Hematopoietic multipotent progenitor cell treated with erythropoietin and hydrocortisone succinate and interleukin-3 and kit ligand, for 6 days (in vitro differentiated cells): ENCODE measurements around the gene TRIP6.
A peak's percentile ranks its signal among the peaks of the same experiment; 100 is the strongest.
"Not testable (repeated sequence)": the region's sequence is repeated elsewhere in the genome, so short reads cannot be mapped to it uniquely, and the experiment has no call there.

ENCODE experiments used
- DNase-seq: peaks from one replicate; pipeline ENCODE4 v3.0.0-alpha.2; 2015

Gene TRIP6

DNA sequence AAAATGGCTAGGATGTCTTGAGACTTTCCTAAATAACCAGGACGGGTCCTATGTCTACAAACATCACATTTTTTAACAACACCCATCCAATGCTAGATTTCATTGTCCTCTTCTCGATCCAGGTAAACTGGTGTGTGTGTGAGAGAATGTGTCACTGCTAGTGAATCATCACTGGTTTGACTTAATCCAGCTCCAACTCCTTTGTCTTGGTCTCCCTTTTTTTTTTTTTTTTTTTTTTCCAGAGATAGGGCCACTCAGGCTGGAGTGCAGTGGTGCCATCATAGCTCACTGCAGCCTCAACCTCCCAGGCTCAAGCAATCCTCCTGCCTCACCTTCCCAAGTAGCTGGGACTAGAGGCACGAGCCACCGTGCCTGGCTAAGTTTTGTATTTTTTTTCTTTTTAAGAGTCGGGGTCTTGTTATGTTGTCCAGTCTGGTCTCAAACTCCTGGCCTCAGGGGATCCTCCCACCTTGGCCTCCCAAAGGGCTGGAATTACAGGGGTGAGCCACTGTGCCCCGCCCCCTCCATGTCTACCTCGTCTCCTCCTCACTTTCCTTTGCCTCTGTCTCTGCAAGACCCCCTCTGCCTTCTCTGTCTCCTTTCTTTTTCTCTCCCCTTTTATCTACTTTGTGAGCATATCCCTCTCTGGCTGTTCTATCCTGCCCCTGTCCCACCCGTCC is 24.5 kb downstream of the TRIP6 start:
- no peak for DNase-seq

DNA sequence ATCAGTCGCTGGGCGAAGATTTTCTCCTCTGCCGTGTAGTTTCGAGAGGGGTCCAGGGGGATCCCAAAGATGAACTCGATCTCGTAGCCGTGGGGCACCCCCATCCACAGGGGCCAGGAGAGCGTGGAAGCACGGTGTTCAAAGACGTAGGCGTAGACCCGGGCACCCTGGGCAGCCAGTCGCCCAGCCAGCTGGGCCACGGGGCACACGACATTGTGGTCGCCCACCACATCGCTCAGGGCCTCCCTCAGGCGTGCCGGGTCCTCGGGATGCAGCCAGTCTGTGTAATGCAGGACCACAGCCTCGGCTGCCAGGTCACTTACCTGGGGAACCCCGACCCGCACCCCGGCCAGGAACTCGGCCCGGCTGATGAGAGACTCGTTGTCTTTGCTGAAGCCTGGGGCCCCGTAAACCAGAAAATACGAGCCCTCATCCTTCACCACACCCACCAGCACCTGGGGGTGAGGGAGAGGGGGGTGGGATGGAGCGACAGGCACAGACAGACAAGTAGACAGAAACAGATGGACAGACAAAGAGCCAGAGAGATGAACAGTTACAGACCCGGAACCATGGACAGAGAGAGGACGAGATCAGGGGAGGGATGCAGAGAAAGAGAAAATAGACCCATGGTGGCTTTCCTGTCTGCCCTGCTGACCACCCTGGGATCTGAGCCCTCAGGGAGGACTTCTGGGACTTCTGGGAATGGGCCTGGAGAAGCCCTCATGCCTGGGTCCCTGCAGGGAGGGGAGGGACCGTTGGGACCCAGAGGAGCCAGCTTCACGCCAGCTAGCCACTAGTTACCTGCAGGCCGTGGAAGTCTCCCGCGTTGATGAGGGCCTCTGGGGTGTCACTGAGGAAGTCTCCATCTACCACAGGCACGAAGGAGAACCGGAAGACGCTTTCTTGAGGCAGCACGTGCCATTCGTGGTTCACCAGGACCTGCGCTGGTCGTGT is 25.5 kb downstream of the TRIP6 start:
- DNase-seq, result no peak

DNA sequence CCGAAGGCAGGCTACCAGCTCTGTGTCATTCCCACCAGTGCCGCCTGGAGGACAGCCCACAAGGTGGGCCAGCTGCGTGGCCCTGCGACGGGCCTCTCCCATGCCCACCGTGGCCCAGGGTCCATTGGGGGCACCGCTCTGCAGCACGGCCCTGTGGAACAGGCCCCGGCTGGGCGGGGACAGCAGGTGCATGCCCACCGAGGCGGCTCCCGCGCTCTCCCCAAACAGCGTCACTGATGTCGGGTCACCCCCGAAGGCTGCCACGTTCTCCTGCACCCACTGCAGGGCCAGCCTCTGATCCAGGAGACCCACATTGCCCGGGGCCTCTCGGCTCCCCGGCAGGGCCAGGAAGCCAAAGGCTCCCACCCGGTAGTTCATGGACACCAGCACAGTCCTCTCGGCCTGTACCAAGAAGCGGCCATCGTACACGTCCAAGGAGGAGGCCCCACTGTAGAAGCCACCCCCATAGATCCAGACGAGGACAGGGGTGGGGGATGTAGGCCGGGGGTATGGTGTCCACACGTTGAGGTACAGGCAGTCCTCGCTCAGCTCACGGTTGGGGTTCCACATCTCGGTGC is 26.2 kb downstream of the TRIP6 start:
- DNase-seq, result no peak

DNA sequence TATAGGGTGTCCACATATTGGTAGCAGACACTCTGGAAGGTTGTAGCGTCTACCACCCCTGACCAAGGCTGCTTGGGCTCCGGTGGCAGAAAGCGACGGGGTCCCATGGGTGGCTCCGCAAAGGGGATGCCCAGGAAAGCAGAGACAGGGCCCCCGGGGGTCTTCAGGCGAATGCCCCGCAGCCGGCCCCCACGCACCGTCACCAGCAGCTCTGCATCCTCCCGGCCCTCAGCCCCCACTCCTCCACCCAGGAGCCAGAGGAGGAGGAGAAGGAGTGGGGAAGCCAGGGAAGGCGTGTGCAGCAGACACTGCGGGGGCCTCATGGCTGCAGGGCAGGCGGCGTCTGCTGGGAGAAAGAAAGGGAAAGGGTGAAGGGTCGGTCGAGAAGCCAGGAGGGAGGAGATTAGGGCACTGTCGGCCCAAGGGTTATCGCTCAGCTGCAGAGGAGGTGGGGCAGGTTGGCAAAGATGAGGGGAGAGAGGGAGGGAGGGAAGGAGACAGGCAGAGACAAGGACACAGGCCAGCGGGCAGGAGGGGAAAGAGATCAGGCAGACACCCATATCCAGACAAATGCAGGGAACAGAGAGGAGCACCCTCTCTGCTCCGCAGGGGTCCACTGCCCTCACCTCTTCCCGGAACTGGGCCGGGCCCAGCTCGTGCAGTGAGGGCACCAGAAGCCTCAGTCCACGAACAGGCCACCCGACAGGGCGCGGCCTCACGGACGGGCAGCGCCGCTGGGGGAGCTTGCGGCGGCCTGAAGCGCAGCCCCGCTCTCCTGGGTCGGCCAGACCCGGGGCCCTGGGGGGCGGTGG is 26.9 kb downstream of the TRIP6 start:
- DNase-seq, result peak; percentile 91

DNA sequence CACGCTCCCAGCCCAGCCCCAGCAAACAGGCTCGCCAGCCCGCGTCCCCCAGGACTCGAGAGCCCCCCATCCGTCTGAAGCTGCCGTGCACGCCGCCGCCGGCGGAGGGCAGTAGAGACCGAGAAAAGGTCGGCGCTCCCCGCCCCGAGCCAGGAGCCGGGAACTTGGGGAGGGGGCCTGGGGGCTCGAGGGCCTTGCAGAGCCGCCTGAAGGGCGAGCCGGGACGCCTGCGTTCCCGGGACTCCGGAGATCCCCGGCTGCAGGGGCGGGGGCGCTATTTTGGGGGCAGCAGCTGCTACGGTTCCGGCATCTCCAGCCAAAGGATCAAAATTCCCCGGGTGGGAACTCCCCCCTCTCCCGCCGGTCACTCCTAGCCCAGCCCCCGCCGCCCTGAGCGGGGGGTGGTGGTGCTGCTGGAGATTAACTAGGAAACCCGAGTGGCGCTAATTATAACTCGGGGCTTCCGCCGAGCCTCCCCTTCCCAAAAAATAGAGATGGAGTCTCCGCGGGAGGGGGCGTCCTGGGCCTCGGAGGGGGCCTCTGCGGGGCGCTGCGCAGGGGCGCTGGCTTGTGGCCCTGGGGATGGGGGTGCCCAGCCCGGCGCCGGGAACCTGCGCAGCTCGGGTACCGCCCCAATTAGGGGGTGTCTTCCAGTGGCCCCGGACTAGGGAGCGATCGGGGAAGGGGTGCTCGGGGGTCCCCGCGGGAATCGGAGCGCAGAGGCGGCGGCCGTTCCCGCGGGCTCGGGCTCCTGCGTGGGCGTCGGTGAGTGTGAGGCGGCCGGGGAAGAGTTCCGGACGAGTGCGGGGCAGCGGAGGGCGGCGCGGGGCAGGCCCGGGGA is 27.9 kb downstream of the TRIP6 start:
- DNase-seq, result peak; percentile 61

DNA sequence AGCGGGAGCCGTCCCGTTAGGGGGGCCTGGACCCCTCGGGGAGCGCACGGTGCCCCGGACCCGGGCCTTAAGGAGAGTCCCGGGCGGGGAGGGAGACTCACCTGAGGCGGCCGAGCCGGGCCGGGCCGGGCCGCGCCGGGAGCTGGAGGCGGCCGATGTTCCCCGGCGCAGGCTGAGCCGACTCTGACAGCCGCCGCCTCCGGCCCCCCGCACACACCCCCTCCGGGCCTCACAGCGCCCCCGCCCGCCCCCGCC is 28.4 kb downstream of the TRIP6 start, which contains the start of gene ACHE:
Gene ACHE (minus strand): TSS at position 188 of the 255 bp plus-strand sequence. CDS start 1,656 bp downstream, outside the sequence.
- DNase-seq, result no peak

DNA sequence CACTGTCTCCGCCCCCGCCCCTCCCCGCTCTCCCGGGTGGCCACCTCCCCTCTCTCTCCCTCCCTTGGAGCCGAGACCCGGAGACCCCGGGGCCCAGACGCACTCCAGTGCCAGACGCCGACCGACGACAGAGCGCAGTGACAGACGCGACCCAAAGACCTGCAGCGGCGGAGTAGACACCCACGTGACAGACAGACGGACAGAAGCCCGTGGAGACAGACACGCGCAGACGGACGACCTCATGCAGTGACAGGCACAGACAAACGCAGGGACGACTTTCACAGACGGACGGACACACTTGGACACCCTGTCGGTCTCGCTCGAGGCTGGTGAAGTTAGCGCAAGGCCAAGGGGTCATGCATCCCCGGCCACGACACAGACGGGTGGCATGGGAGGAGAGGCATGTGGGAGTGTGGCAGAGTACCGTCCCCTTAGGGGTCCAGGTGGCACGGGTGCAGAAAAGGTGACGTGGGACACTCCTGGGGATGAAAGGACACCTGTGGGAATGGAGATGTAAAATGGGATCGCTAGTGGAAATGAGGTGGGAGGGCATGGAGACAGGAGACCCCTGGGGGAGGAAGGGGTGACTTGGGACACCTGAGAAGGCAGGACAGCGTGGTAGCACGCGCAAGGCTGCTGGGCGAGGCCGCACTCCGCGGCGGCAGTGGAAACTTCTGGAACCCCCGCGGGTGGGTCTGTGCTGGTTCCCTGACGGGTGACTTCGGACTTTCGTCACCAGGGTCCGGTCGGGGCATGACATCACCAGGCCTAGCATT is 29.0 kb downstream of the TRIP6 start:
- DNase-seq, result peak; percentile 66

DNA sequence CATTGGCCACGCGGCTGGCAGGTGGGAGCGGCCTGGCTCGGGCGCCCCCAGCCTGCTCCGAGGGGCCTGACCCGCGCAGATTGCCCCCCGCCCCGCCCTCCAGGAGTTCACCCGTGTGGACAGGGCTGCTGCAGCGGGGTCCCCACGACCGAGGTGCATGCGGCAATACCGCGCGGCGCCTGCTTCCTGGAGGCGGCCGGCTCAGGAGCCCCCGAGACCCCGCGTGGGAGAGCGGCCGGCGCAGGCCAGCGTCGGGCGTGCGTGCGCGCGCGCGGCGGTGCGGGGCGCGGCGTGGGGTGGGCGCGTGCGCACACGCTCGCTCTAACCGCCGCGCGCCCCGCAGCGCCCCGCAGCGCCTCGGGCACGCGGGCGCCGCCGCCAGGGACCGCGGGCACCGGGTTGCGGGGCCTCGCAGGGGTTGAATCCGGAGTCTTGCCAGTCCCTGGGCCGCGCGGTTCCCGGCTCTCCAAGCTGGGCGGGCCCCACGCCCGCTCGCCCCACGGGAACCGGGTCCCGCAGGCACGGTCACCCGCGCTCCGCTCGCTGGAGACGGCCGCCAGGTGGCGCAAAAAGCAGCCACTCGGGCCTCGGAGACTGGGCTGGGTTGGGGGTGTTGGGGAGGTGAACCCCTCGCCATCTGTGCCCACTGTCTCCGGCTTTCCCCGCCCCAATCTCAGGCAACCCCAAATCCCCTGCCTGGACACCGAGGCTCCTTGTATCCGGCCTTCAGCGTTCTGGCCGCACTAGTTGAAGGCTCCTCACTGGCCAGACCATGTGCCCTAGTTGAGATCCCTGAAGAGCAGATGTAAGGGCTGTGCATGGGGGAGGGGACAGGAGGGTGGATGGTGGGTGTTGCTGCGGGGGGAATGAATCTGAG is 29.8 kb downstream of the TRIP6 start:
- DNase-seq, result peak; percentile 62

DNA sequence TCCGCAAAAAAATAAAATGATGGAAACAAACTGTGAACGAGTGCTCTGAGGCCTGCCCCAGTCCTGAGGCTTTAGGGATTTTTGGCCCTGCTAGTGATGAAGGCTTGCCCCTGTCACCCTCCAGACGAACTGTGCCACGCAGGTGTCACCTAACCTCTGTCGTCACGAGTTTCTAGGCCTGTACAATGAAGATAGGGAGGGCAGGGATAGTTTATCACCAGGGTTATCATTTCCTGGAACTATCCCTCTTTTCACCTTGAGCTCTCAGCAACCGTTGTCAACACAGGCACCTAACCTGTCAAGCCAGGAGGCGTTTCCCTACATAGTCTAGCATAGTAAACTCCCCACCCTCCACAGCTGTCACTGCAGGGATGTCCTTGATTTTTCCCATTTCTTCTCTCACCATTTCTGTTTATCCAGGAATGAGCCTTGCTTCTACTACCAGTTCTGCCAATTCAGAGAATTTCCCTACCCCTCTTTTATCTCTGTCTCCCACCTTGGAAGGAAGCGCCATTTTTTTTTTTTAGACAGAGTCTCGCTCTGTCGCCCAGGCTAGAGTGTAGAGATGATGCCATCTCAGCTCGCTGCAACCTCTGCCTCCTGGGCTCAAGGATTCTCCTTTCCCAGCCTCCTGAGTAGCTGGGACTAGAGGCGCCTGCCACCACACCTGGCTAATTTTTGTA is 30.7 kb downstream of the TRIP6 start:
- DNase-seq, result peak; percentile 51

DNA sequence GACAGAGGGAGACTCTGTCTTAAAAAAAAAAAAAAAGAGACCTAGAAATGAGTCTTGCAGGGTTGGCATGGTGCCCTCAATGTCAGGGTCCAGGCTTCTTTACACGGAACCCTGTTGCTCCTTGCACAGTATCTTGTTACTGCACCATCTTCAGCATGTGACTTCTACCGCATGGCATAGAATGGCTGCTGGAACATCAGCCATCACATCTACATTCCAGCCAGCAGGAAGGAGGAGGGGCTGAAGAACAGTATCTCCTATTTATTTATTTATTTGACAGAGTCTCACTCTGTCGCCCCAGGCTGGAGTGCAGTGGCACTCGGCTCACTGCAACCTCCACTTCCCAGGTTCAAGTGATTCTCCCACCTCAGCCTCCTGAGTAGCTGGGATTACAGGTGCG is 32.2 kb downstream of the TRIP6 start:
- no peak for DNase-seq

DNA sequence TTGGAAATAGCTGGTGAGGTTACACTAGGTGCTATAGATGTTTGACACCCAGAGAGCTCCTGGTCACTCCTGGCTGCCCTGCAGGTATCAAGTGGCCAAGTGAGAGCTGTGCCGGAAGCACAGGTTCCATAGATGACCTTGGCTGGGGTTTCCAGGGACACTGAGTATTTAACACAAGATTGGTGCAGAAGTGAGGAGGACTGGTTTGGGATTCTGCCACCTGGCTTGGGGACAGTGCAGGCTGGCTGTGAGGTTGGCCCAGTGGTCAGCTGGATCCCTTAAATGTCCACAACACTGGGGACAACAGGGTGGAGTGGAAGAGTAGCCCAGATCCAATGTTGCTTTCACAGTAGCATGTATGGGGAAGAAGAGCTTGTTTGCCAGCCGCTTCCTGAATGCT is 33.8 kb downstream of the TRIP6 start:
- no peak for DNase-seq

DNA sequence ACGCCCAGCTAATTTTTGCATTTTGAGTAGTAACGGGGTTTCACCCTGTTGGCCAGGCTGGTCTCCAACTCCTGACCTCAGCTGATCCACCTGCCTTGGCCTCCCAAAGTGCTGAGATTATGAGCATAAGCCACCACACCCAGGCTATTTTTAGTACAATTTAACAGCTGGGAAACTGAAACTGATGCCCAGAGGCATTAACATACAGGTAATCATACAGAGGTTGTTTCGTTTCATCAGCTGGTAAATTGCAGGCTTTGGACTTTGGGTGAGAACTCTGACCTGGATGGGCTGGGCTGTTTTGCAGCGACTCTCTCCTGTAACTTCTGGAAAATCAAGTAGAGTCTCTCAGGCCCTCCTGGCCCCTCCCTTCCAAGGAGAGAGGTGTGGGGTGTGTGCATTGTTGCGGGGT is 34.7 kb downstream of the TRIP6 start:
- DNase-seq, result no peak

DNA sequence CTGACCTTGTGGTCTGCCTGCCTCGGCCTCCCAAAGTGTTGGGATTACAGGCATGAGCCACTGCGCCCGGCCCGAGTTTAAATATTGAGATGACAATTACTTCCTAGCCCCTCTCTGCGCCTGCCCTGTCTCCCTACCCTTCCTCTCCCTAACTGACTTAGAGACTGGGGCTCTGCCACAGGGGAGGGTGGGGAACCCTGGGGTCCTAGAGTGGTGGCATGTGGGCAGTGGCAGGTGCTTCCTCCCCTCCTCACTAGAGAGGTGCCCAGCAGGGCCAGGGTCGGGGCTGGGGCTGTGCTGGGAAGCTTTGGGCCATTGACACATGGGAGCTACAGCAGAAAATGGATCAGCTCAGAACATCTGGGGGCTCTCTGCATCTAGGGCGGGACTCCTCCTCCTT is 35.5 kb downstream of the TRIP6 start:
- no peak for DNase-seq

DNA sequence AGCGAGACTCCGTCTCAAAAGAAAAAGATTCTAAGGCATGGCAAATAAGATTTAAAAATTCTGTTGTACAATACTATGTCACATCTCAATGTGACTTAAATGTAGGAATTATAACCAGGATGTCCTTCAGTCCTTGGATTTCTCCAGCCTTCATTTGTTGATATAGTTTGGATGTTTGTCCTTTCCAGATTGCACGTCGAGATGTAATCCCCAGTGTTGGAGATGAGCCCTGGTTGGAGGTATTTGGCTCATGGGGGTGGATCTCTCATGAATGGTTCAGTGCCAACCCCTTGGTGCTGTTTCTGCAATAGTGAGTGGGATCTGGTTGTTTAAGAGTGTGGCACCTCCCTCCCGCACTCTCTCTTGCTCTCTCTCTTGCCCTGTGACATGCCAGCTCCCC is 41.3 kb downstream of the TRIP6 start:
- DNase-seq, result no peak

DNA sequence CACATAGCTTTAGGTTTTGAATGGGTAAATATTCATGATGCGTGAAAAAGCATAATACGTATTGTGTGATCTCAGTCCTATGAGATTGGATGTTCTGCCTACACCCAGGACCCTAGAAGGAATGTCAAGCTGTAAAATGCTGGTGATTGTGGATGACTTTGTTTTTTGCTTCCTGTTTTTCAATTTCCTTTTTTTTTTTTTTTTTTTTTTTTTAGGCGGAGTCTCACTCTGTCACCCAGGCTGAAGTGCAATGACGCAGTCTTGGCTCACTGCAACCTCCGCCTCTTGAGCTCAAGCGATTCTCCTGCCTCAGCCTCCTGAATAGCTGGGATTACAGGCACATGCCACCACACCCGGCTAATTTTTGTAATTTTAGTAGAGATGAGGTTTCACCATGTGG is 43.3 kb downstream of the TRIP6 start:
- DNase-seq, result not testable (repeated sequence)

DNA sequence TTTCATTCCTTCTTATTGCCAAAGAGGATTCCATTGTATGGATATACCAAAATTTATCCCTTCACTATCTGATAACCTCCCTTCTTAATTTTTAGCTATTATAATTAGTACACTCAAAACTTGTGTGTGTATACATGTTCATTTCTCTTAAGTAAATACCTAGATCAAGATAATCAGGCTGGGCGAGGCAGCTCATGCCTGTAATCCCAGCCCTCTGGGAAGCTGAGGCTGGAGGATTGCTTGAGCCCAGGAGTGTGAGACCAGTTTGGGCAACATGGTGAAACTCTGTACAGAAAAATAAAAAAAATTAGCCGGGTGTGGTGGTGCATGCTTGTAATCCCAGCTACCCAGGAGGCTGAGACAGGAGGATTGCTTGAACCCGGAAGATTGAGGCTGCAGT is 44.3 kb downstream of the TRIP6 start:
- DNase-seq, result no peak

DNA sequence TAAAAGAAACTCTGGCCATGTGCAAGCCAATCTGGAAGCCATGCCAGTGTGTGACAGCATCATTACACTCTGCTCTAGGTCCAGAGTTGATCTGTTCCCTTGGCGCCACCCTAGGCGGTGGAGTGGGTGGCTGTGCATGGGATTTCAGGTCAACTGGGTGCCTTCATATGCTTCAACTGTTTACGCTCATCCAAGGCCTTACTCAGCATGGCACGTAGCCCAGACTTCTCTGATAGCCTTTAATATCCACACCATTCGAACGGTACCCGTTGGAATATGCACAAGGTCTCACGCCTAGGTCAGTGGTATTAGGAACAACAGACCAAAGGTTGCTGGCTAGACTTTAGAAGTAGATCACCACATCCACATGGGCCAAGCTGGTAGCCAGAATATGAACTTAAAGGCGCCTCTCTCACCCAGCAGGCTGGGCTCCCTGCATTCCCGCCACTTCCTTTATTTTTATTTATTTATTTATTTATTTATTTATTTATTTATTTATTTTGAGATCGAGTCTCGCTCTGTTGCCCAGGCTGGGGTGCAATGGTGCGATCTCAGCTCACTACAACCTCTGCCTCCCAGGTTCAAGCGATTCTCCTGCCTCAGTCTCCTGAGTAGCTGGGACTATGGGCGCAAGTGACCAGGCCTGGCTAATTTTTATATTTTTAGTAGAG is 47.2 kb downstream of the TRIP6 start:
- DNase-seq, result no peak

DNA sequence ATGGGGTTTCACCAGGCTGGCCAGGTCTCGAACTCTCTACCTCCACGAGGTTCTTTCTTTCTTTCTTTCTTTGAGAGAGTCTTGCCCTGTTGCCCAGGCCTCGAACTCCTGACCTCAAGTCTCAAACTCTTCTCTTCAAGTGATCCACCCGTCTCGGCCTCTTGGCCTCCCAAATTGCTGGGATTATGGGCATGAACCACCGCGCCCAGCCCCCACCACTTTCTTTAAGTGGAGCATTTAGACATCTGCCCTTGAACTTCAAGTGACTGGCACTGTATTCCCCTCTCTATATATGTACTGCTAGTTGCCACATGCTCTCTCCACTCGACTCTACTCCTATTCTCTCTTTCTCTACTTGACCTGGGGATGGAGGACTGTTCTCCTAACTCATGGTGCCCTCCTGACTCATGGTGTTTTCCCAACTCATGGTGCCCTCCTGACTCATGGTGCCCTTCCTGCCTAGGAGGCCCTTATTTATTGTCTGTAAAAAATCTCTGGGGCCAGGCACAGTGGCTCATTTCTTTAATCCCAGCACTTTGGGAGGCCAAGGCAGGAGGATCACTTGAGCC is 47.8 kb downstream of the TRIP6 start:
- DNase-seq, result no peak

DNA sequence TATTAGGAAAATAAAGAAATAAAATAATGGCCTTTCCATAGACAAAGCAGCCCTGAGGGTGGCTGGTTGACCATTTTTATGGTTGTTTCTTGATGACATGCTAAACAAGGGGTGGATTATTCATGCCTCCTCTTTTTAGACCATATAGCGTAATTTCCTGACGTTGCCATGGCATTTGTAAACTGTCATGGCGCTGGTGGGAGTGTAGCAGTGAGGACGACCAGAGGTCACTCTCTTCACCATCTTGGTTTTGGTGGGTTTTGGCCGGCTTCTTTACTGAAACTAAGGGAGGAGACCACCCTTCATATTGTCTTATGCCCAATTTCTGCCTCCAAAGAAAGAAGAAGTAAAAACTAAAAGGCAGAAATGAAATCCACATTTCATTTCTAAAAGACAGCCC is 52.1 kb downstream of the TRIP6 start:
- DNase-seq, result not testable (repeated sequence)
